Amniotic epithelial cell (primary cell): ENCODE measurements around the gene BTBD9.

Source experiments
- DNase-seq: peaks from one replicate; pipeline ENCODE4 v3.0.0-alpha.2; 2010; ENCODE audit warnings: low read depth

The BTBD9 gene

DNA sequence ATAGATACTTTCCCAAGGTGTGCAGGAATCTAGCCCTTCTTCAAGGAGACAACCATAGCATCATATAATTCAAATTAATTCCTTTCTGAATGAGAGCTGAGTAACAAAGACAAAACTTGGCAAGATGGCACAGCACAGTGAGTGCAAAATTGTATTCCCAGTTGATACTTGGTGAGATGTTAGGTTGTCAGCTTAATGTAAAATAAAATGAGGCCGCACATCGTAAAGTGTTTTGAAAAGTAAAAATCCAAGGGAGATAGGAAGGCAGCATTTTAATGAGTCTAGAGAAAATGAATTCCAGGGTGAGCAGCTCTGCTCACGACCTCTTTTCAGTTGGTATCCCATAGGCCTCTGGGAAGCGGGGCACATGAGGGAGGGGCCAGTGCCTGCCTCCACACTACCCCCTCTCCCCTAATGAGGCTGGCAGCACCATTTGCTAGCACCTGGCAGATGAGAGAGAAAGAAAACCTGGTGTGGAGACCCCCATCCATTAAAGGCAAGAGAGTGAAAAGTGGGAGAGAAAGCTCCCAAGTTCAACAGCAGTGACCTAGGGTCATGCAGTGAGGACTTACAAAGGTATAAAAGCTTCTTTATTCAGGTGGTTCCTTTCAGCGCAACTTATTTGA lies 158.4 kb downstream of the BTBD9 start:
- DNase-seq = no peak

DNA sequence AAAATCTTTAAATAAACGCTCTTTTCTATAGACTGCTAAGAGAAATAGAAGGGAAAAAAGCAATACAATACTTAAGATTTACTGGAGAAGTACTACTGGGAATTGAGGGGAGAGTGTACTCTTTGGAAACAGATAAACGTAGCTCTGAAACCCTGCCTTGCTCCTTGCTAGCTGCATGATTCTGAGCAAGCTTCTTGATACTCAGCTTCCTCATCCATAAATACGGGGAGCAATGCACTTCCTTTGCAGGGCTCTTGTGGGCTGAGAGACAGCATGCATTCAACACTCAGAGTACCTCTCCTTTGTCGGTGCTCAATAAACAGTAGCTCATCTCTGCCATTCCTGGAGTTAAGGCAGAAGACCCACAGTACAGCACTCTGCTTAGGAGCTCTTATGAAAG lies 159.7 kb downstream of the BTBD9 start:
- DNase-seq = no peak

DNA sequence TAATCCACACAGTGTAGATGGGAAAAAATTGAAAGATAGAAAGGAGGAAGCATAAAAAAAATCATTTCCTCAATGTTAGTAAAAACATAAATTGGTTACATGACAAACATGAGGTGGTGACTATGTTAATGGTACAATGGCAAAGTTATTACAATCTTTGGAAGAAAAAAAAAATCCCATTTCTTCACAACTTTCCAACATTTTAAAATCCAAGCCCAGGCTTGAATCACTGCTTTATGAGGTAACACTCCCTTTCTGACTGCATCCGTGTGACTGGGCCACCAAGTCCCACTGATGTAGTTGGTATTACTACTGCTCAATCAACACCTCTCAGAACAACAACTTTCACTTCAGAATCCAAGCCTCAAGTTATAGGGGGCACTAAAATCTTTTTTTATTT lies 160.4 kb downstream of the BTBD9 start:
- no peak for DNase-seq

DNA sequence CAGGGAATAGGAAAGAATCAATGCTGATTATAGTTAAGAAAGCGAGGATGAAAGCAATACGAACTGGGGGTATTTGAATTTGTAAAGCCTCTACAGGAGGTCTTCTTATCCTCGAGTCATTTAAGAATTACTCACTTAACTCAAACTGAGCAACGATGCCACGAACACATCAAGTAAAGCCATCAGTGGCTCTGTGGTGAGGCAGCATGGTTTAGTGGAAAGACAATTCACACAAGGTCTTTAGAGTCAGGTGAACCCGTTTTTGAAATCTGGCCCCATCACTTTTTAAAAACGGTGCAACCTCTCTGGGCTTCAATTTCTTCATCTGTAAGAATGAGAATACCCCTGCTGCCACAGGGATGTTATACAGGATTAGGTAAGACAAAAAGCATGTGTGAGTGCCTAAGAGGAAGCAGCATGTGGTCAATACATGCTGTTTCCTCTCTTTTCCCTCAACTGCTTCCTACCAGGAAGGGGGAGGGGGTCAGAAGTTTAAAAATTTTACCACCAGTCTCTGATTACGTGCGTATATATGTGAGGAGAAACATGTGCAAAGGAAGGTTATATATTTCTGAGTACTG lies 162.0 kb downstream of the BTBD9 start:
- DNase-seq = no peak

DNA sequence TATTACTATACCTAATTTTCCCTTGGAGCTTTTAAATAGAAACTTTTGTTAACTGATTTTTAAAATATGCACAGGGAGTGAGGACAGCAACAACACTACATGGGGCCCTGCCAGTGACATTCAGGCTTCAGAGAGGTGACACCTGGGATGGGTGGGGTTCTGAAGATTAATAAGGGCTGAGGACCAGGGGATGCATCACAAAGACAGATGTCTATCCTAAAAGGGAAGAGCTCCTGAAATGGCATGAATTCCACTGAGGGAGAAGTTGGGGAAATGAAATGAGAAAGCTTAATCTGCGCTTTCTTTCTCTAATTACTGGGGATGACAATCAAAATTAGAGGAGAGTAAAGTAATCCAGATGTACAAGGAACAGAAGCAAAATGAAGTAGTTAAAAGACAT lies 162.8 kb downstream of the BTBD9 start:
- DNase-seq = no peak

DNA sequence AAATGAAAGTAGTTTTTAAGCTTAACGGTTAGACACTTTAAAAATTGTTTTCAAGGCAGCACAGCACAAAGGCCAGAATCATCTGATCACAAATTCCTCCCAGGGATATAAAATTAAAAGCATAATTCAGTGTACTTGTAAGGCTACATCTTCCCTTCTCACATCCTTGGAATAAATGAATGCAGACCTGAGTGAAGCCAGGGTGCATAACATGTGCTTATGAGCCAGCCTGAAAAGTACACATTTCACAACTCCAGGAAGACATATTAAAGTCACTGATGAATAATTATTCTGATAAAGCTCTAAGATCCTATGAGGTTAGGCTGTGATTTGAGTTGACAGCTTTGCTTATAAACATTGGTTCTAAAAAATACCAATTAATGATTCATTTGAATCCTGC lies 163.6 kb downstream of the BTBD9 start:
- DNase-seq = peak; percentile 93

DNA sequence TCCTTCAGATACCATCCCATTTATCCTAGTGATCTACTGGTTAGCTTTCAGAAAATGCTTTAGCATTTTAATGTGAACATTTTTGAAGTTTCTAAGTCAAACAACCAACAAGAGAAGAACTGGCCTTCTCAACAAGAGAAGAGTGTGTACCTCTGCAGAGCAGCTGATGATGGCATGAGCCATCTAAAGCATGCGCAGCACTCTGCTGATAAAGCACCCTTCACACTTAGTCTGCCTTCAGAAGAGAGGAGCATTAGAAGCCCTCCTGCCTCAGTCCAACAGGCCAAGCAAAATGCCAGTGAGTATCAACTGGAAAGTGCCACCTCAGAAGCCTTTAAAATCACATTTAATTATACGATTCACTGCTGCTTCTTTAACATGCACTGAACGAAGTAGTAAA lies 169.2 kb downstream of the BTBD9 start:
- DNase-seq = no peak

DNA sequence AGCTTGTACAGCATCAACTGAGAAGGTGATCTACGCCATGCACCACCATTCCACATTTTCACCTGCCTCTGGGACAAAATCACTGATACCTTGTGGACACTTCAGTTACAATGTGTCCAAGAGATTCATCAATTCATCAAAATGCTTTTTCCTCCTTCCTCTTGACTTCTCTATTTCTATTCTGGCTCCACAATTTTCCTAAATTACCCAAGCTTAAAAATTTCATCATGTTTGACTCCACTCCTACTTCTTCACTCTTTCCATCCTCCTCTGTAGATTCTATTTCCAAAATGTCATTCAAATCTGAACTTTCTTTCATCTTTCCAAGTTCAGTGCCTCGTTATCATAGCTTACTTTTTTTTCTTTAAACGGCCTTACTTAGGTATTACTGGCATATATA lies 172.2 kb downstream of the BTBD9 start:
- DNase-seq = no peak

DNA sequence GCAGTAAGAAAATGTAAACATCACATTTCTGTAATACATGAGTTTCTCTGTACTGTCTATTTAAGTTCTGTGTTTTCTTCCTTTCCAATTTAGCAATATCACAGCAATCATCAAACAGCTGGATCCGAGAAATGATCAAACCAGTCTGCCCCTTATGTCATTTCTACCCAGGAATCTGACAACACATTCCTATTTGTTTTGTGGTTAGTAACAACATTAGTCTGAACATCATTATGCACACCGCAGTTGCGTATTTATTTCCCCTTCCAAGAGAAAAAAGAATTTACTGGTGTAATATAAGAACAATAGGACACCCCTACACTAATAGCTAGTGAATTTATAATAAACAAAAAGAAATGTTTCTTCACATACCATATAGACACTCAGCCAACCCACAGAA lies 179.5 kb downstream of the BTBD9 start:
- DNase-seq = peak; percentile 32

DNA sequence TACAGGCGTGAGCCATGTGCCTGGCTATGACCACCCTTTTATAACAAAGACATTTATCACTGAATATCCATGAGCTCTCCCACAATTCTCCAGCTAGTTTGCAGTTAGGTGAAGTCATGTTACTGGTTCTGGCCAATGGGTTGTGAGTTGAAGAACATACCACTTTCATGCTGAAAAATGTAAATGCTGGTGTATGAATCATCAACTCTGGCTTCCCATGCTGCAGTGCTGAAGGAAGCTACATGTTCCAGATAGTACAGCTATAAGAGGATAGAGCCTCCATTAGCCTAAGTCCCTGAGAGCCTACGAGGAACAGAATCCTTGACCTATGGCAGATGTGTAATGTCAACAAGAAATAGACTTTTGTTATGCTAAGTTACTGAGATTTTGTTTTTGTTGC lies 180.4 kb downstream of the BTBD9 start:
- peak; percentile 63 for DNase-seq

DNA sequence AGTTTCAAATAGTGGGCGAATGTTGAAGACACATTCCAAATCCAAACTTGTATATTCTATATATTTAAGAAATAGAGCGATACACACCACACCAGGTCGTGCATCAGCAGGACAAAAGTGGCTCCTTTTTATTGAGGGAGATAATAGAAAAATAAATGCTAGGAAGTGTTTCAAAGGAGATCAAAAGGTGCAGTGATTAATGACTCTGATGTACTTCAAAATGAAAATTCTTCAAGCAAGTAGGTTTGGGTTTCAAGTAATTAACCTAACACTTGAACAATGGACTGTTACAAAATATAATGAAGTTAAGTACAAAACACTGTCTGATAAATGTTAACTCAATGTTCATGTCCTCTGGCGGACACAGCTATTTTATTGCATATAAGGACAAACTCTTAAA lies 185.9 kb downstream of the BTBD9 start:
- DNase-seq = no peak

DNA sequence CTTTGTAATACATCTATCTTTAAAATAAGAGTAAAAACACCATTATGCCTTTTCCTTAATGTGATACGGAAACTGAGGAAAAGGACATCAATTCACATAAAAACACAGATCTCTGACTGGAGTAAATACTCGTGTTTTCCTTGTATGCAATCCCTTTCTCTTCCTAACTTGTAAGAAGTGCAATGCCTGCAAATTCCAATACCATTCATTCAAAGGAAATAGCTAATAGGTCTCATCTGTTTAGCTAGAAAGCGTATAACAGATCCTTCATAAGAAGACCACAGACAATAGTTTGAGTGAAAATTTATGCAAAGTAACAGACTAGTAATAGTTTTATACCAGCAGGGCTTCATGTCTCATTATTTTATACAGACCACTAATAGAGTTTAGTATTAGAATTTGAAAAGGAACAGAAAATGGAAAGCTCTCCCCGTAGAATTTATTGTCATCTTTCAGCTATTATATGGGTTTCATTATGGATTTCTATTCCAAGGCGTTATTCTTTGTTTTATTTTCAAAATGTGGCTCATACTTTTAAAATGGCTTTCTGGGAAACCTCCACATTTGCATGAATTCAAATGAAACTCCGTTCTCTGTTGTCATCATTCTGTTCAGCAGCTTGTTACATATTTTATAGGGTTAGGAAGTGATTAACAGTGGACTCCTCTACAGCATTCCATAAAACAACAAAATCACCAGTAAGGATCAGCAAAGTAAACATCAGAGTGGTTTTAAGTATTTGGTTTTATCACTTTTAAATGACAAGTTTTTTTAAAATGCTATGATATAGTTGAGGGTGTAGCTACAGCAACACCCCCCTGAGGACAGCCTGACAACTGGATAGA lies 186.7 kb downstream of the BTBD9 start:
- no peak for DNase-seq

DNA sequence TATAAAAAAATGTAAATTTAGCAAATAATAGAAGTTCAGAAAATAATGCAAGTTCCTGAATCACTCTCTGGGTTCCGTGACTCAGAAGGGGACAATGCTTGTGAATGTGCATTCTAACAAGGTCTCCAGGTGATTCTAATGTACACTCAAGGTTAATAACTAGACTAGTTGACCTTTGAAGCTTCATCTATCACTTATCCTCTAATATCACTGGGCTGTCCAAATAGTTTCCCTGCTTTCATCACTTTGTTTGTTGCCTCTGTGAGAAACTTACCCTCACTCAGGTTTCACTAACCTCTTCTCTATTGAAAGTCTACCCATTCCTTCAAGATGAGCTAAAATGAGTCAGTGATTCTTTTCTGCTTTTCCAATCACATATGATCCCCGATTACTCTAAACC lies 189.0 kb downstream of the BTBD9 start:
- no peak for DNase-seq

DNA sequence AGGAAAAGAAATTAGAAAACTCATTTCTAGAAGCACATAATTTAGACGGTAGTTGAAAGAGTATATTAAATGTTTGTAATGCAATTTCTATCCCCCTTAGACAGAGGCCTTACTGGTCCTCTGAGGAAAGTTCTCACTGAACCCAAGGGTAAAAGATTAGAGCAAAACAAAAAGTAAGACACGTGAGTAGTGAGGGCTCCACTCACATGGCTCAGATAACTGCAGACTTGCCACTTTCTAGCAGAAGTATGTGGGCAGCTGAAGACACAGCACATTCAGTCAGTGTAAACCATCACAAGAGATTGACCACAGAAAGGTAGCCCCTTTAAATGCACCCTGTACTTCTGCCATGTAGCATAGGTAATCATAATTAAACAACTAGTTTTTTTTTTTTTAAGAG lies 193.8 kb downstream of the BTBD9 start:
- no peak for DNase-seq

DNA sequence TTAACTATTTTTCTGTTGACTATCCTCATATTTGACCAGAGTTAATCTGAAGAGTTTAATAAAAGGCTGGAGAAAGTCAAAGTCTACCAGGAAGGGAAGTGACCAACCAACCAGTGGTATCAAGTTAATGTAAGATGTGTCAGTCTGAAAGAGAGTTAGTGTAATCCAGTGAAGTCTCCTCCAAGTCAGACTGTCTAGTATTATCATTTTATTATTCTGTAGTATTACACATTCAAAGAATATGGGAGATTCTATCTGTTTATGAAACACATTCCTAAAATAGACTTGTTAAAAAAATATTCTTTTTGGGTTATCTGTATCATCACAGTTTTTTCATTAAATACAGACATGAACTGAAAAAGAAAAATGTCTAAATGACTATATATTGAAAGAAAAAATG lies 194.4 kb downstream of the BTBD9 start:
- DNase-seq = no peak

DNA sequence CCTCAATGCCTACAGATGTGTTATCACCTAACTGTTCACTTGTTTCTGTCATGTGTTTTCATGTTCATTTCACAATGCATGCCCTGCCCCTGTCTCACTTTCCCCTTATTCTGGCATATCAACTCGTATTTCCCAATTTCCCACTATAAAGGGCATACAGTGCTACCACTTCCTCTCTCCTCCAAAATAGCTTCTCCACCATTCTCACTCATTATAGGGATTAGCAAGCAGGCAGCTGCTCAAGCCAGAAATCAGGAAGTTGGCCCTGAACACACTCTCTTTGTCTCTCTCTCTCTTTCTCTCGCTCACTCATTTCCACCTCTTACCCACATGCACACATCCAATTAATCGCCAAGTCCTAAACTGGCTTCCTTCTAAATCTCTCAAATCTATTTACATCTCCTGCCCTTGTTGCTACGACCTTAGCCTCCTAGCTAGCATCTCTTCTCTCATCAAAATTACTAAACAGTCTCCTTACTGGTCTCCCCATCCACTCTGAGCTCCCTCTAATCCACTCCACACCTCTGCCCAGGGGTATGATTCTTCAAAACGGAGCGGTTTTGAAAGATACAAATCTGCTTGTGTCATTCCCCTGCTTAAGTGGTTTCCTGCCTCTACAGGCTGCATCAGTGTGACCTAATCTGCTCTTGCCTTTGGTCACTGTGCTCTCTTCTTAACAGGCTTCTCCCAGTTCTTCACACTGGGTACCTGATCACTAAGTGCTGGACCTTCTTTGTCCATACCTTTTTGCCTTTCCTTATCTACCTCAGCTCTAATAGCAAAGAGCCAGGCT lies 196.2 kb downstream of the BTBD9 start:
- DNase-seq = no peak

DNA sequence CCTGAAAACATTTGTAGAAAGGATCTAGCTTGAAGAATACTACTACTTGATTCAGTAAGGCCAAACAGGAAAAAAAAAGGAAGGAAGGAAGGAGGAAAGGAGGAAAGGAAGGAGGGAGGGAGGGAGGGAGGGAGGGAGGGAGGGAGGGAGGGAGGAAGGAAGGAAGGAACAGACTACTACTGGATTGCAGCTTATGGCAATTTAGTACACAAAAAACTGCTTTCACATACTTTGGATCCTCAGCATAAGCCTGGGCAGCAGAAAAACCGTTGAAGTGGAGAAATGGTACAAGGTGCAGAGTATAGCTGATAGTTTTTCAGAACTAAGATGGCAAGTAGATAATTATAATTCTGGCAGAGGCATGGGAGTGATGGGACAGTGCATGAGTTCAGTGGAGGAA lies 201.6 kb downstream of the BTBD9 start:
- DNase-seq = no peak

DNA sequence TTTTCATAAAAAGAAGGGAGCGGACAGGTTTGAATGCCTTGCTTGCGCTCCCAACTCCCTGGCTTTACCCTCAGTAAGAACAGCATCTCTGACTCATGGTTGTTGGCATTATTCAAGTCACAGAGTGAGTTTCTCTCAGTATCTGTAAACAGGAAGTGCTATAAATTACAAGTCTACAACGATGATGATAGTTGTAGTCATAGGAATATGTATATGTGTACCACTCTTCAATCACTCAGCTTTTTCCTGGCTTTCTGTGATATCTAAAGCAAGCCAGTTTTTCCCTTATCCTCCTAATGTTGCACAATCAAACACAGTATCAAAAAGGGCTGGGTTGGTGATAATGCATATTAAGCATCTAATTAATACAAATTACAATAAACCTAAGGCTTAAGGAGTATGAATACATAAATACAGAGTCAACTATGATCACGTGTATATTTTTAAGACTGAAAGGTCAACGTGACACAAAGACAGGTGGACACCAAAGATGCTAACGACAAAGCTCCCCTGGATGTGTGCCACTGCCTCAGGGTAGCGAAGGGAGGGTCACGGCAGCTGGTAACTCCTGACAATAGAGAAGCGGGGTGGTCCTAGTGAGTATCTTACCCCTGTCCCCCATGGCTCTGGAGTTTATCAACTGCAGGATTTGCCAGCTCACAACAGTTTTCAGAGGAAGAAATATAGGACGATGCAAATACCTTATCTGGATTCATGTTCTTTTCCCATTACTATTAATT lies 202.8 kb downstream of the BTBD9 start:
- DNase-seq = peak; percentile 91

DNA sequence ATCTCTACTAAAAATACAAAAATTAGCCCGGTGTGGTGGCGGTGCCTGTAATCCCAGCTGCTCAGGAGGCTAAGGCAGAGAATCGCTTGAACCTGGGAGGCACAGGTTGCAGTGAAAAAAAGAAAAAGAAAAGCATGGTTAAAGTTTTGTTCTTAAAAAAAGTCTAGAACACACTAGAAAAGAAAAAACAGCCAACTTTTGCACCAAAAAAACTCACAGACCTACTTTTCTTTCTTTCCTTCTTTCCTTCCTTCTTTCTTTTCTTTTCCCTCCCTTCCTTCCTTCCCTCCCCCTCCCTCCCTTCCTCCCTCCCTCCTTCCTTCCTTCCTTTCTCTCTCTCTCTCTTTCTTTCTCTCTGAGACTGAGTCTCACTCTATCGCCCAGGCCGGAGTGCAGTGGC lies 204.4 kb downstream of the BTBD9 start:
- no peak for DNase-seq

DNA sequence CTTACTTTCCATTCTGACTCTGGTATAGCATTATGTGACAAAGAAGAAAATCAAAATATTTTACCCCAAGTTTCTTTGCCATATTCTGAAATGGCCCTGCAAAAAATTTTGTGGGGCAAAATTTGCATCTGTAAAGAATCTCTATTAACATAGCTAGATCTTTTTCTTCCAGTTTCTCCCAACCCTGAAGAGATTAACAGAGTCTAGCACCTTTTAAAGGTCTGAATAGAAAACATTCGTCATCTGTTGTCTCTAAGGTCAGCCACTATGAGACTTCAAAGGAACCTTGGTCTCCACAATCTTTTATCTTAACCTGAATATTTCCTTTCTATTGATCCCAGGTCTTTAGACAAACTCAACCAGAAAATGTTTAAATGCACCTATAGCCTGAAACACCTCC lies 205.7 kb downstream of the BTBD9 start:
- no peak for DNase-seq

DNA sequence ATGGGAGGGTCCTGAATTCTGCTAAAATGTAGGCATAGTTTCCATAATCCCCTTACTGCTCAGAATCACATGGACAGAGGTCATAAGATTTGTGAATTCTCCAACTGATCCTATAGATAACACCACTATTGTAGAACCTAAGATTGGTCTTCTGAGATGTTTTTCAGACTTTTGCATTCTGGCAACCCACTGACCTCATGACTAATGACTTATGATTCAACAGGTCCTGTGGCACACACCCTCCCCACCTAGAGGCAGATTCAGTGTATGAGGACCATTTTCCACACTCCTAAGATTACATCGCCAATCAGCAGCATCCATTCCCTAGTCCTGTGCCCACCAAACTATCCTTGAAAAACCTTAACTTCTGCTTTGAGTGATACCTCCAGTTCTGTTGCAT lies 207.2 kb downstream of the BTBD9 start:
- peak; percentile 19 for DNase-seq

DNA sequence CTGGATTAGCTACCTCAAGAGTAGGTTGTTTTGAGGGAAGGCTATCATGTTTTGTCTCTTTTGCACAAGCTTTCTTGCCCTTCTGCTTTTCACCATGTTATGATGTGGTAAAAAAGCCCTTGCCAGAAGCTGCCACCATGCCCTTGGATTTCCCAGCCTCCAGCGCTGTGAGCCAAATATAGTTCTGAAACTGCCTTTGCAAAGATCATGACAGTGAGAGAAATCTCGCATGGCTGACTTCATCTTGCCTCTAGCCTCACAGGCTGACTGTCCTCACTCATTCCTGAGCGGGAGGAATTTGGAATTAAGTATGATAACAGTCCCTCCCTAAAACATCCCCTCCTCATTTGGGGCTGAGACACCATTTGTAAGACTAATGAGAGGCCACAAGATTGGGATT lies 207.7 kb downstream of the BTBD9 start:
- no peak for DNase-seq
